ENCODE measurements around the gene PTGR1. TPM values are rescaled to one million over a fixed set of nuclear protein-coding genes. Genes with fewer than 3 reads are reported as not detected.

Gene PTGR1
- total and polyA plus RNA-seq, 2 donors (not counting 3 experiments of a cell fraction or from before 2014, with no cell fraction given) = 70.3 to 79.1 TPM

DNA sequence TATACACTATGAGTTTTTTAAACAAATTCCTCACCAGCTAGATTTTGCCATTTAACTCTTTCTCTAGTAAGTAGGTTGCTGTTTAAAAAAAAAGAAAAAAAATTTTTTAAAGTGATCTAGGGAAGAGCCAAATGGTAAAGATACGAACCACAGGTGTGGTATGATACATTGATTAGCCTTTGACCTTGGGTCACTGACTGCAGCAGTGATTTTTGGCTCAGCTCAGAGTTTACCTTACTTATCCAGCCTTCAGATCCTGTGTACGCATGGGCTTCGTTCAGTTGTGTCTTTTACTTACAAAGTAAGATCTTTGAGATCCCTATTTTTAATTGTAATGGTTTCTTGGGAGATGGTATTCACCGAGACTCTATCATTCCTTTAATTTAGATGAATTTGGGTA, 49.6 kb upstream of the PTGR1 start:
- no peak overlapping the region for H3K4me3 ChIP-seq (replicated peaks in 1 of 3; ENCODE audit: insufficient read depth in 1 of 3, low read depth in 1 of 3, low read length in 3 of 3)
- no peak for DNase-seq (ENCODE audit: low read depth, low spot score)
- CTCF ChIA-PET = interaction anchor here (0.8 to 1.5 kb wide), 4 partner anchors 9 to 51 kb away, joined by 3 to 4 read pairs (median 4); no protein-coding TSS in a partner anchor
- no peak overlapping the region for H3K9ac ChIP-seq (replicated peaks; ENCODE audit: extremely low read depth, insufficient read depth, low read length)
- H3K79me2 ChIP-seq (ENCODE audit: control insufficient read depth, insufficient read depth, low read length) = peaks cover 2% of the 10 kb centered on the region
- intact Hi-C loops (cut with micrococcal nuclease) = no loop called here
- H3K27ac ChIP-seq (ENCODE audit: insufficient read depth, low read depth, low read length) = no peak overlapping the region
- TF ChIP-seq, protein P1, sequence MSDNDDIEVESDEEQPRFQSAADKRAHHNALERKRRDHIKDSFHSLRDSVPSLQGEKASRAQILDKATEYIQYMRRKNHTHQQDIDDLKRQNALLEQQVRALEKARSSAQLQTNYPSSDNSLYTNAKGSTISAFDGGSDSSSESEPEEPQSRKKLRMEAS (IDR thresholded peaks at IDR 0.05; ENCODE audit: insufficient read depth, insufficient read length) = no peak
- no peak for TF ChIP-seq JUN (IDR thresholded peaks at IDR 0.05; ENCODE audit: borderline replicate concordance, insufficient read depth, insufficient read length, low read depth)
- no peak for TF ChIP-seq CTCF (IDR thresholded peaks at IDR 0.05; ENCODE audit: extremely low read depth in 1 of 2, insufficient read depth in 1 of 2, low read depth in 1 of 2, low read length in 2 of 2)
- no peak for TF ChIP-seq POLR2AphosphoS5 (IDR thresholded peaks at IDR 0.05; ENCODE audit: insufficient read depth, low read depth, low read length)
- TF ChIP-seq EZH2 (IDR thresholded peaks at IDR 0.05; ENCODE audit: borderline replicate concordance, low read depth, low read length, severe bottlenecking) = no peak
- TF ChIP-seq POLR2A (IDR thresholded peaks at IDR 0.05; ENCODE audit: low read depth, low read length) = no peak
- TF ChIP-seq FOS (IDR thresholded peaks at IDR 0.05; ENCODE audit: borderline replicate concordance, insufficient read depth, low read length) = no peak
- no peak for TF ChIP-seq GATA2 (IDR thresholded peaks at IDR 0.05; ENCODE audit: insufficient read depth, insufficient read length, low read depth, low read length)
- no peak for TF ChIP-seq MYC (IDR thresholded peaks at IDR 0.05; ENCODE audit: low read depth, low read length)
- no peaks in the 10 kb centered on the region for H3K27me3 ChIP-seq (ENCODE audit: control insufficient read depth in 2 of 2, insufficient read depth in 2 of 2, low read length in 2 of 2)
- H3K4me2 ChIP-seq (ENCODE audit: insufficient read depth, low read length) = no peak overlapping the region
- dilution Hi-C loops (cut with MboI; ENCODE audit: extremely low pct_ligation_motif_present, low sequenced_read_pairs) = no loop called here
- peaks cover 4 to 8% of the 10 kb centered on the region in 2 experiments for H3K36me3 ChIP-seq (ENCODE audit: control insufficient read depth in 2 of 2, extremely low read depth in 1 of 2, insufficient read depth in 2 of 2, low read length in 2 of 2)
- H4K20me1 ChIP-seq (replicated peaks; ENCODE audit: control insufficient read depth, extremely low read depth, insufficient read depth, low read length) = peaks cover 7% of the 10 kb centered on the region
- no peaks in the 10 kb centered on the region for H3K9me3 ChIP-seq (replicated peaks; ENCODE audit: control insufficient read depth, insufficient read depth, low read length)
- no peaks in the 10 kb centered on the region for H3K9me1 ChIP-seq (replicated peaks; ENCODE audit: control insufficient read depth, extremely low read depth, insufficient read depth, low read length)
- FAIRE-seq = no peak
- BruUV-seq (replicated peaks) = no TSS peak
- no peak overlapping the region for H2AFZ ChIP-seq (ENCODE audit: low read depth, low read length)
- peaks cover 9% of the 10 kb centered on the region for H3K4me1 ChIP-seq (ENCODE audit: control insufficient read depth, extremely low read depth, insufficient read depth, low read length)
- POLR2A ChIA-PET = no interaction called here

Data from endothelial cell of umbilical vein (primary cell).